NCI-H82 treated with DMSO at 0.1 percent for 48 hours (cell line): ENCODE data around the gene CSF1R.
"Not testable (repeated sequence)": the region's sequence is repeated elsewhere in the genome, so short reads cannot be mapped to it uniquely, and the experiment has no call there.

Experiments used
- DNase-seq: peaks from one replicate; lab custom pipeline; 2025; ENCODE audit not compliant: unreplicated experiment; lab: John Stamatoyannopoulos, UW

The CSF1R gene

DNA sequence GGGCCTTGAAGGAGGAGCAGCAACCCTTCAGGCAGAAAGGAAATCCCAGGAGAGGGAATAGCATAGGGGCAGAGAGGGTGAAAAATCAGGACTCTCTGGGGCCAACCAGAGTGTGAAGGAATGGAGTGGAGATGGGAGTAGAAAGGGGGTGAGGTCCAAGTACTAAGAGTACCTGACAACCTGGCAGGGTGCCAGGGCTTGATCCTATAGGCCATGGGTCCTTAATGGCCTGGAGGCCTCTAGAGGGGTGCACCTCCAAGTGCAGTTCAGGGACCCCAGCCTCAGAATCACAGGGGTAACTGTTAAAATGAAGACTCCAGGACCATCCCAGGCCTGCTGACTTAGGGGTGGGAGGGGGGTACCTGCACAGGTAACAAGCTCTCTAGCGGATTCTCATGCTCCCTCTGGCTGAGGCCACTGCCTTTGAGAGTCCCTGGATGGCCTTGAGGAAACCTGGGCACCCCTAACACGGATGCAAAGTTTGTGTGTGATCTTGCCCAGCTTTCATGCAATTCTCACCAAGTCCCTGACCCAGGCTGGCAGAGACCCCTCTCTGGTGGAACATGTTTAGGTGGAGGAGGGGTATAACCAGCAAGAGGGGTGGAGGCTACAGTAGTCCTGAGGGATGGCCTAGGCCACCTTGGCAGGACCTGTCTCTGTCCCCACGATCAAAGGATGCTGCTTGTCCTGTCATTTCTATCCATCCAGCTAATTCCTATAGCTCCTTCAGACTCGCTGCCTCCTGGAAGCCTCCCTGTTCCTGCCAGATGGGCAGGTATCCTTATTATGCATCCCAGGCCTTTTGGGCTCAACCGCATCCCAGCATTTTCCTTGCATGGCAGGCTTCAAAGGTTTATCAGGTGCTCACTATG, 17.6 kb upstream of the CSF1R start:
- DNase-seq = no peak

DNA sequence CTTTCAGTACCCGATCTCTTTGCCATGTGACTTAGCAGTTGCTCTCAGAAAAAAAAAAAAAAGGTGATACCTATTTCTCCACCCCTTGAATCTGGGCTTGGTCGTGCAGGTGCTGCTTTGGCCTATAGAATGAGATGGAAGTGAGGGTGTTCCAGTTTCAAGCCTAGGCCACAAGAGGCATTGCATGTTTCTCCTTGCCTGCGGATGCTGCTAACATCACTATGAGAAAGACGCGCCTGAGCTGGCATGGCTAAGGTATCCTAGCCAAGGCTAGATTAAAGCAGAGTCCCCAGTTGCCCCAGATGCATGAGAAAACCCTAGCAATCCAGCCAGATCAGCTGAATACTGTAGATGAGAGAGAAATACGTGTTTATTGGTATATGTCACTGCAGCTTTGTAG, 14.7 kb upstream of the CSF1R start:
- no peak for DNase-seq

DNA sequence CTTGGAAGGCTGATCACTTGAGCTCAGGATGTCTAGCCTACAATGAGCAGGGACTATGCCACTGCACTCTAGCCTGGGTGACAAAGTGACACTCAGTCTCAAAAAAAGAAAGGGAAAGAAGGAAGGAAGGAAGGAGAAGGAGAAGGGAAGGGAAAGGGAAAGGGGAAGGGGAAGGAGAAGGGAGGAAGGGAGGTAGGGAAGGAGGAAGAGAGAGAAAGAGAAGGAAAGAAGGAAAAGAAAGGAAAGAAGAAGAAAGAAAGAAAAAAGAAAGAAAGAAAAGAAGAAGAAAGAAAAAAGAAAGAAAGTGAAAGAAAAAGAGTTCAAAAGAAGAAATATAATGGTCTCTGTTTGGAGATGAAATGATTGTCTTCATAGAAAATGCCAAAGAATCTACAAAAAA, 10.8 kb upstream of the CSF1R start:
- no peak for DNase-seq

DNA sequence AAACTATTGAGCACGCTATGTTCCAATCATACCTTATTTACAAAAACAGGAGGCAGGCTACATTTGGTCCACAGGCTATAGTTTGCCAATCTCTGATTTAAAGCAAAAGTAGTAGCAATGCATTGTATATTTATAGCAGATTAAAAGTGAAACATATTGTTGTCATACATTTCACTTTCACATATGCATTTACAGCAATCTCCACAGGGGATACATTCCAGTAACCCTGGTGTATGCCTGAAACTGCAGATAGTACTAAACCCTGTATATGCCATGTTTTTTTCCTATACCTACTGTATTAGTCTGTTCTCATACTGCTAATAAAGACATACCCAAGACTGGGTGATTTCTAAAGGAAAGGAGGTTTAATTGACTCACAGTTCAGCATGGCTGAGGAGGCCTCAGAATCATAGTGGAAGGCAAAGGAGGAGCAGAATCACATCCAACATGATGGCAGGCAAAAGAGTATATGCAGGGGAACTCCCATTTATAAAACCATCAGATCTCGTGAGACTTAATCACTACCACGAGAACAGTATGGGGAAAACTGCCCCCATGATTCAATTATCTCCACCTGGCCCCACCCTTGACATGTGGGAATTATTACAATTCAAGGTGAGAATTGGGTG, 5.9 kb upstream of the CSF1R start:
- no peak for DNase-seq

DNA sequence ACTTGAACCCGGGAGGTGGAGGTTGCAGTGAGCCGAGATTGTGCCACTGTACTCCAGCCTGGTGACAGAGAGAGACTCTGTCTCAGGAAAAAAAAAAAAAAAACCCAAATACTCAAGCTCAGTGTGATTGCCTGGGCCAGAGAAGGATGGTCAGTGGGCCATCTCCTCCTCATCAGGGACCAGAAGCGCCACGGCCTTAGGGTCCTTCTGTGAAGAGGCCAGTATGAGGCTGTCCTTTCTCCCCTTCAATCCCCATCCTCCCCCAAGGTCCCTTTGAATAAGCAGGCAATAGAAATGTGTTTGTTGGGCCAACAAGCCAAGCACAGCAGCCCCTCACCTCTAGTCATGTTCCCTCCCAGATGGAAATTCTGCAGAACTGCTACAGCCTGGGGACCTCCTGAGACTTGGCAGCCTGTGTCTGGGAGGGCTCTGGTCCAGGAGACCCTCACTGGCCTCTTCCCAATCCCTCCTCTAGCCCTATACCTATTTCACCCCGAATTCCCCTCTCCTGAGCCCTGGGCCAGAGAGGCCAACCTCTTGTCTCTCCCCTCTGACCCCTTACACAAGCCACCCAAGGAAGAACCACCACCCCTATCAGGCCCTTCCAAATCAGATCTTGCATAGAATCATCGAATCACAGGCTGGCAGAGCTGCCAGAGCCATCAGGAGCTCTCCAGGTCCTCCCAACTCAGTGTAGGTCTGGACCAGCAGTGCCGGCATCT, 1.0 kb downstream of the CSF1R start:
- DNase-seq = no peak

DNA sequence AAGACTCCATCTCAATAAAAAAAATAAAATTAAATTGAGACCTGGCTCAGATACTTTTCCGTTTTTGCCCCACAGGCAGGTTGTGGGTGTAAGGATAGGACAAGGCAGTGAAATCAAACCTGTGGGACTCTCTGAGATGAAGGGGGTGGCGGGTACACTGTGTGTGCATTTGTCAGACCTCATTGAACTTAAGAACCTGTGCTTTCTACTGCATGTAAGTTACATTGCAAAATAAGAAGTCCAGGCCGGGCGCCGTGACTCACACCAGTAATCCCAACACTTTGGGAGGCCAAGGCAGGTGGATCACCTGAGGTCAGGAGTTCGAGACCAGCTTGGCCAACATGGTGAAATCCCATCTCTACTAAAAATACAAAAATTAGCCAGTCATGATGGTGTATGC, 1.6 kb downstream of the CSF1R start:
- not testable (repeated sequence) for DNase-seq

DNA sequence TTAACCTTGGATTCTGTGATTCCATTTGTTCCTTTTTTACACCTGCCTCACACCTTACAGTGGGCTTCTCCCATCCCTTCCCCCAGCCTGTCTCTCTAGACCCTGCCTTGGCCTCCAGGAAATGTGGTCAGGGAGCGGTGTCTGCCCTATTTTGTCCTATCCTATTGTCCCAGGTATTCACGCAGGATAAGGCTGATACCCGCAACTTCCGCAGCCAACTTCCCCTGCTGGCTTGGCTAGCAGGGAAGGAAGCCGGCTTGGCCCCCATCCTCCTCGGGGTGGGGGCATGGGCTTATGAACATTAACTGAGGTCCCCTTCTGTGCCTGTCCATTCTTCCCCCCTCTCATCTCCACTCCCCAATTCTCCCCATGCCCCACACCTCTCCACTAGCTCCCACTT, 3.5 kb downstream of the CSF1R start:
- no peak for DNase-seq

DNA sequence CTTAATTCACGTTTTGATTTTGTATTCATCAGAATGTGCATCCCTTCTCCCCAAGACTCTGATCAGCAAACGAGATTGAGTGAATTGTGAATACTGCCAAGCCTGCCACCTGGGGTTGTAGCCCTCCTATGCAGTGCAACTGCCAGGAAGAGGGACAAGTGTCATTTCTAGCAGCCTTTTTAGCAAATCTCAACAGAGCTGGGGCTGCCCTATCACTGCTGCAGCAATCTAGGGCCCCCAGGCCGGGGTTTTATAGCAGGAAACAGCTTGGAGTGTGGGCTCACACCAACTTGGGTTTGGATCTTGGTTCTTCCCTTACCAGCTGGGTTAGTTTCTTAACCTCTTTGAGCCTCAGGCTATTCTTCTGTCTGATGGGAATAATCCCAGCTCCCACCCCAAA, 4.0 kb downstream of the CSF1R start:
- no peak for DNase-seq

DNA sequence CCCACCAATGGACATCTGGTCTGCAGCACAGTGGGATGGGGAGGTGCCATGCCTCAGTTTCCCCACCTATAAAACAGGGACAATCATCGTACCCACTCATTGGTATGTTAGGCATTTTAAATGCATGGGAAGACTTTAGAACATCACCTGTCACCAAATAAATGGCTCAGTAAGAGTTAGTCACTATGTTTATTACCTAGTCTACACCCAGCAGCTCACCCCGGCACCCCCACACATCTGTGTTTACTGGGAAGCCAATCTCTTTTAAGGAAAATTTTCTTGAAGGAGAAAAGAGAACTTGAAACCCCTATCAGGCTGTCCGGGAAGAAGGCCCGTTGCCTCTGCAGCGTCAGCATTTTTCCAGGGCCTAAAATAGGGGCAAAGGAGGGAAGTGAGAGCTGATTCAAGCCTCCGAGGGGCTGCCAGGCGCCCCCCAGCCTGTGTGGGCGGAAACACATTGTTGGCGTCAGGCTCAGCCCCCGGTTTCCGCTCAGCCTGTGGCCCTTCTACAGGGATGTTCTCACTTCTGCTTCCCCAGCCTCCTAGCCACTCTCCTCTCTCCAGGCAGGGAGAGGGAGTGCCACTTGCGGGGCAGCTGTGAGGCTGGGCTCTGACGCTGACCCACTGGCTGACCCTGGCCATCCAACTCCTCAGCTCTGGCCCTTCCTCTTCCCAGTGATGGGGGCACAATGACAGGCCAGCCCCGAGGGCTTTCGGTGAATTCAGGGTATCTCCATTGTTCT, 4.6 kb downstream of the CSF1R start:
- no peak for DNase-seq

DNA sequence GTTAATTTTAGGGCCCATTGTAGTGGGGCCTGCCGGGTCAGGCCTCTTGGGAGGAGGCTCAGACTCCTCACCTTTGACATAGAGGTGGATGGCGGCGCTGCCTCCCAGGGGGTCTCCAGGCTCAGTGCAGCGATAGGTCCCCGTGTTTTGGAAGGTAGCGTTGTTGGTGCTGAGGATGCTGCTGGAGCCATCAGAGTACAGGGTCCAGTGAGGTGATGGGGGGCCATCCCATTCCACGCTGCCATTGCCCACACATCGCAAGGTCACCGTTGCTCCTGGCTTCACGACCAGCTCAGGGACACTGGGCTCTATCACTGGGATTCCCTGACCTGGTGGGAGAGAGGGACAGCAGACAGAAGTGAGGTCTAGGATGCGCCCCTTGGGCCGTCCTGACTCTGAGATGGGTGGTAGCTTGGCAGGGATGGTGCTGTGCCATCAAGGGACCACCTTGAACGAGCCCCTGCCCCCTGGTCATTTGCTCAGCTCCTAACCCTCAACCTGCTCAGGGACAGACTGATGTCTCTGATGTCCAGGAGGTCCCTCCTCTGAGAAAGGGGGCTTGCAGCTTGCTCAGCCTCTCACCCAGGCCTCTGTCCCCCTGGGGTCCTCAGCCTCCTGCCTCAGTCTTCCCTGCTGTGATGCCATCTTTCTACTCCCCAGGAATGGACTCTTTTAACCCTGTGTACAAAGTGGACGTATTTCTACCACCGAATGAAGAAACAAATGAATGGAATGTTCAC, 5.5 kb downstream of the CSF1R start:
- no peak for DNase-seq

DNA sequence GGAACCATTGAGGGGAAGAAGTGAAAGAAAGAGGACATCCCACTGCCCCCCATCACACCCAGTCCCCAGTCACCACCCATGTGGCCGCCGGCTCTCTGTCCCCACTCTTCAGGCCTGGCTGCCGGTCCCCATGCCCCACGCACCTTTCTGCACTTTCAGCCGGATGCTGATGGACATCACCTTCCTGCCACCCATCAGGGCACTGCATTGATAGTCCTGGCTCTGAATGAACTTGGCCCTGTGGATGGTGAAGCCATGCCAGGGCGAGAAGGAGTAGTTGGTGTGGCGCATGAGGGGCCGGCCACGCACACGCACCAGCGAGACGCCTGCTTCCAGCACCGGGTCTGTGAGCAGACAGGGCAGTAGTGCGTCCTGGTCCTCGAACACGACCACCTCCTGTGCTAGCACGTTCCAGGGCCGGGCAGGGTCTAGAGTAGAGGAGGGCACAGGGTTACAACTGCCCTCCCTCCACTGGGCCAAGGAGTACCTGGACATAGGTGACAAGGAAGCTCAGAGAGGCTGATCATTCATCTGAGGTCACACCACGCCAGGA, 6.4 kb downstream of the CSF1R start:
- no peak for DNase-seq

DNA sequence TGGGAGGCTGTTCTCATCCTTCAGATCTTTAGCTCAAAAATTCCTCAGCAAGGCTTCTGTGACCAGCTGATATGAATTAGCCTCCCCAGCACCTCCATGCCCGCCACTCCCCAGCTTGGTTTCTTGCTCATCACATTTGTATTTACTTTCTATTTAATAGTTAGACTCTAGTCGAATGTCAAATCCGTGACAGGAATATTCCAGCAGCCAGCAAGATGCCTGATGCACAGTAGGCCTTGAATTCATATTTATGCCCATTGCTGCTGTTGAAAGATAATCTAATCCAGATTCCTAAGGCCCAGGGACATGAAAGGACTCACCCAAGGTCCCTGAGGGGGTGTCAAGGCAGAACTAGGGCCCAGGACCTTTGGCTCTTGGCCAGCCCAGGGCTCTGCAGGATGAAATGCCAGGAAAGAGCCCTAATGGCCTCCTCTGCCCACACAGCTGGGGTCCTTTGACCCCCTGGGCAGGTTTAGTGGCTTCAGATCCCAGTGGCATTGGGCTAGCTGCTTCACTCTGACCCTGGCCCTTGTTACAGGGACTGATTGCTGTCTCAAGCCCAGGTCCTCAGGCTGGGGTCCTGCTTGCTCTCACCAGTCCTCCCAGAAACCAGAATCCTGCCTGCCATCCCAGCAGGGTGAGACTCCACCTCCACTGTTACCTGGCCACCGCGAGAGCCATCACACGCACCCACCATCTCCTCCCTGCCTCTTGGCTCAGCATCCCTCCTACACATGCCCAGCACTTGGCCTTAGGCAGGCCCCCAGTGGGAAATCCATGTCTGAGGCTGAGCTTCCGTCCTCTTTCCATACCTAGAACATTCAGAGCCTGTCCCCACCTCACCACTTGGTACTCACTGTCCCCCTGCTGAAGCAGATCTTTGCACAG, 7.3 kb downstream of the CSF1R start:
- DNase-seq = no peak

DNA sequence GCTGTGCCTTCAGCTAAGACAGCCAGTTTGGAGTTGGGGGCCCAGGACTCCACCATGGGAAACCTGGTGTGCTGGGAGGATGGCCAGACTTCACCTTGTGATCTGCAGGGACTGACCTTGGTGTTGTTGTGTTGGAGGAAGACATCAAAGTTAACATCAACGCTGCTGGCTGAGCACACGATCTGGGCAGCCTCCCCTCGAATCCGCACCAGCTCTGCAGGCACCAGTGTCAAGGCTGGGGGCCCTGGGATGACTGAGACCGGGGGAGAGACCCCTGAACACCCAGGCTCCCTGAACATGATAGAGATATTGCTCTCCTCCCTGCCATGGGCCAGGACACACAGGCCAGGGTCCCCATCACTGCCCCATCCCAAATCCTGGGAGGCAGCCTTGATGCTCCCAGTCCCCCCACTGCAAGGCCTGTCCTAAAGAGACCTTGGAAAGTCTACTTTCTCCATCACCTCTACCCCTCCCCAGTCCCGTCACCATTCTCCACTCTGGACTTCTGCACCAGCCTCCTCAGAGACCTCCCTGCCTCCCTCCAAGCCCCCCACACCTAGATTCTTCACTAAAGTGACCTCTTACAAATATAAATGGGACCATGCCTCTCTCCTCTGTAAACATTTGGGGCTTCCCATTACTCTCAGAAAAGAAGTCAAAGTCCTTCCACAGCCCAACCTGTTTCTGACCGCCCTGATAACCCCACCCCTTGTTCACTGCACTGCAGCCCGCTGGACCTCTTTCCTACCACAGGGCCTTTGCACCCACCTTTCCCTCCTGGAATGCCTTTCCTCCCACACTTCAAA, 8.2 kb downstream of the CSF1R start:
- DNase-seq = no peak

DNA sequence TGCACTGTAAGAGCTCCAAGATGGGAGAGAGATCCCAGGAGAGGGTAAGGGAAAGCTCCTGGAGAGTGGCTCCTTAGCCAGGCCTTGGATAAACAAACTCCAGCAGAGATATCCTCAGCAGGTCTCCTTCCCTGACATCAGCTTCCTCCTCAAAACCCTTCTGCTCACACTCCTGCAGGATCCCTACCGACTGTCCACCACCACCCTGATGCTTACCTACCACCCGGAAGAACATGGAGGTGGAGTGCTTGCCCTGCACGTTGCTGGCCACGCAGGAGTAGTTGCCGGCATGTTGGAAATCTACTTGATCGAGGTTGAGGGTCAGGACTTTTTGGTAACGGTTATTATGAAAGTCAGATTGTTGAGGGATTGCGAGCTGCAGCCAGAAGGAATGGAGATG, 9.3 kb downstream of the CSF1R start:
- no peak for DNase-seq

DNA sequence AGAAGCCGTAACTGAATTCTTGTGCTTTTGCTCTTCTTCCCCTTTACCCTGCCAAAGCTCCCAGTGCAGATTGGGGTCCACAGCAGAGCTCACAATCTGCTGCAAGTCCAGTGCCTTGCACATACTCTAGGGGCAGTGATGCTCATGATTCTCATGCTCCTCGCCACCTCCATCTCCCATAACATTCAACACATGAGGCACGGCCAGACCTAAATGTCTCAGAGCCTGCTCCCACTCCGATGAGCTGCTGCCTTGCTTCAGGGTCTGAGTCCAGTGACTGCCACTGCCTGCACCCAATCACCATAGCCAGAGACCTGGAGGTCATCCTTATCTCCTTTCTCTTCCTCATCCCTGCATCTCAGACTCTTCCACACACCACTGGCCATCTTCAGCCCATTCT, 10.5 kb downstream of the CSF1R start:
- no peak for DNase-seq

DNA sequence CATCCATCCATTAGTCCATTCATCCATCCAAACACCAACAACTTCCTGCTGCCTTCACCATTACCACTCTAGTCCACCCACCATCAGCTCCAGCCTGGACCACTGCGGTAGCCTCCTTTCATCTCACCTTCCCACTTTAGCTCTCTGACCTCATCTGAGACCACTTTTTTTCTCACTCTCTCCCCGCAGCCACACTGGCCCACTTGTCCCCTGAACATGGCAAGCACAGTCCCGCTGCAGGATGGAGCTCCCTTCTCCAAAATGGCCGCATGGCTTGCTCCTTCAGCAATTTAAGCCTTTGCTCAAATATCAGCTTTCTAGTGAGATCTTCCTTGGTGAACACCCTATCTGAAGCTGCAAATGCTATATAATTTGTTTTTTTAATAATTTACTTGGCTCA, 11.1 kb downstream of the CSF1R start:
- DNase-seq = no peak

DNA sequence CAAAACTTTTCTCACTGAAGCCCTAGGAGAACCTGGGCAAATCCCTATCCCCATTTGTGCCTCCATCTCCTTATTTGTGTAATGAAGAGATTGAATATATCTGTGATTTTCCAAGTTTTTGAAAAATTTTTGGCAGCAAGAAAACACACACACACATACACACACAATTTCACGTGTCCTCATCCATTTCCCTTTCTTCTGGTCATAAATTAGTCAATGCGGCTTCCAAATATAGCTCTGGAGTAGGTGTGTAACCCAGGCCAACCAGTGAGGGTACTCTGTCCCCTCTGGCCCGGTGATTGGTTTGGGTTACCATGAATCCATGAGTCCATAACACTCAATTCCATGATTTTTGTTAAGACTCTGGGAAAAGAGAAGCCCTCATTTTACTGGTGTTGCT, 12.7 kb downstream of the CSF1R start:
- no peak for DNase-seq

DNA sequence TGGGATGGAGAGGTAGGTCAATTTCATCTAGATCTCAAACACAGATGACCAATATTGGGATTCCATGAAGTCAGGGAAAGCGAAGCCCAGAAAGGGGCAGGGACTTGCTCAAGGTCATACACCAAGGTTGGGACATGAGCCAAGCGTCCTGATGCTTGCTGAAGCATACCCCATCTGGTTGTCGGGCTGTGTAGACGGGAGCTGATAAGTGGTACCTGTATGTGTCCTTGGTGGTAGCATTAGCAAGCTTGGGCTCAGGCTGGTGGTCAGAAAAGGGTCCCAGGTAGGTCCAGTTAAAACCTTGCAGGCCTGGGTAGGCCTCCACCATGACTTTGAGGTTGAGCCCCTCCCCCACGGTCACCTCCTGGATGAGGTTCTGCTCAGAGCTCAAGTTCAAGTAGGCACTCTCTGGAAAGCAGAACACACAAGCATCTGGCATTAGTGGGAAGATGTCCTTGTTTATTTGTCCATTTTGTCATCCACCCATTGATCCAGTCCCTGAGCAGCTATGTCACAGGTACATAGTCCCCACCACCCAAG, 13.2 kb downstream of the CSF1R start:
- DNase-seq = no peak
